ENCODE measurements around the gene KLHL3.

Gene KLHL3

GRCh38 chr5:137611011-137611580 is 124.8 kb downstream of the KLHL3 start:
- no peak for DNase-seq (ENCODE audit: low read depth in 2 of 2)

GRCh38 chr5:137610598-137610997 is 125.3 kb downstream of the KLHL3 start:
- no peak for DNase-seq (ENCODE audit: low read depth in 2 of 2)

- no peak for DNase-seq (ENCODE audit: low read depth in 2 of 2)
Observed at GRCh38 chr5:137609127-137609526, 126.8 kb downstream of the KLHL3 start.

GRCh38 chr5:137607771-137608170 is 128.1 kb downstream of the KLHL3 start:
- no peak for DNase-seq (ENCODE audit: low read depth in 2 of 2)

- no peak for DNase-seq (ENCODE audit: low read depth in 2 of 2)
Observed at GRCh38 chr5:137606401-137606800, 129.5 kb downstream of the KLHL3 start.

- no peak for DNase-seq (ENCODE audit: low read depth in 2 of 2)
Observed at GRCh38 chr5:137605411-137605810, 130.5 kb downstream of the KLHL3 start.

GRCh38 chr5:137604348-137605095 is 131.4 kb downstream of the KLHL3 start:
- DNase-seq (ENCODE audit: low read depth in 2 of 2) = no peak

- no peak for DNase-seq (ENCODE audit: low read depth in 2 of 2)
Observed at GRCh38 chr5:137603891-137604290, 132.0 kb downstream of the KLHL3 start.

GRCh38 chr5:137603356-137603755 is 132.5 kb downstream of the KLHL3 start:
- DNase-seq (ENCODE audit: low read depth in 2 of 2) = no peak

GRCh38 chr5:137602721-137603273 is 133.1 kb downstream of the KLHL3 start:
- DNase-seq (ENCODE audit: low read depth in 2 of 2) = no peak

- DNase-seq (ENCODE audit: low read depth in 2 of 2) = no peak
Observed at GRCh38 chr5:137600721-137601360, 135.0 kb downstream of the KLHL3 start.

- no peak for DNase-seq (ENCODE audit: low read depth in 2 of 2)
Observed at GRCh38 chr5:137599457-137599856, 136.4 kb downstream of the KLHL3 start.

GRCh38 chr5:137598399-137598798 is 137.5 kb downstream of the KLHL3 start:
- no peak for DNase-seq (ENCODE audit: low read depth in 2 of 2)

- DNase-seq (ENCODE audit: low read depth in 2 of 2) = no peak
Observed at GRCh38 chr5:137596941-137597340, 138.9 kb downstream of the KLHL3 start.

- no peak for DNase-seq (ENCODE audit: low read depth in 2 of 2)
Observed at GRCh38 chr5:137595396-137596079, 140.4 kb downstream of the KLHL3 start.

GRCh38 chr5:137594717-137595116 is 141.2 kb downstream of the KLHL3 start:
- DNase-seq (ENCODE audit: low read depth in 2 of 2) = no peak

- no peak for DNase-seq (ENCODE audit: low read depth in 2 of 2)
Observed at GRCh38 chr5:137592317-137592716, 143.6 kb downstream of the KLHL3 start.

- no peak for DNase-seq (ENCODE audit: low read depth in 2 of 2)
Observed at GRCh38 chr5:137589185-137589584, 146.7 kb downstream of the KLHL3 start.

GRCh38 chr5:137587919-137588318 is 148.0 kb downstream of the KLHL3 start:
- DNase-seq (ENCODE audit: low read depth in 2 of 2) = no peak

GRCh38 chr5:137584262-137584661 is 151.6 kb downstream of the KLHL3 start:
- DNase-seq (ENCODE audit: low read depth in 2 of 2) = no peak

GRCh38 chr5:137583129-137583528 is 152.8 kb downstream of the KLHL3 start:
- DNase-seq (ENCODE audit: low read depth in 2 of 2) = no peak

- DNase-seq (ENCODE audit: low read depth in 2 of 2) = no peak
Observed at GRCh38 chr5:137582218-137582617, 153.7 kb downstream of the KLHL3 start.
